Loucy (cell line): ENCODE data around the gene KIF26A.
"Not testable (repeated sequence)": the region's sequence is repeated elsewhere in the genome, so short reads cannot be mapped to it uniquely, and the experiment has no call there.

Experiments used
- H2AFZ ChIP-seq: fragments of 200-600 bp; sonication (generic); 2 replicates; pipeline ENCODE4 v1.6.0; 2016; ENCODE audit warnings: antibody characterized with exemption, mild to moderate bottlenecking, low read length, moderate library complexity
- H3F3A ChIP-seq: fragments of 200-600 bp; 2 replicates; pipeline ENCODE4 v1.6.0; 2016; ENCODE audit warnings: antibody characterized with exemption, low read depth, mild to moderate bottlenecking
- H3K27me3 ChIP-seq: fragments of 200-600 bp; sonication (generic); 2 replicates; pipeline ENCODE4 v1.6.1; 2014; ENCODE audit warnings: low read length, mild to moderate bottlenecking; ENCODE audit not compliant: insufficient read depth, poor library complexity, severe bottlenecking
- H3K36me3 ChIP-seq: fragments of 200-600 bp; sonication (generic); 2 replicates; pipeline ENCODE4 v1.6.1; 2016; ENCODE audit warnings: low read length; ENCODE audit not compliant: insufficient read depth
- H3K4me1 ChIP-seq: fragments of 200-600 bp; sonication (generic); 2 replicates; pipeline ENCODE4 v1.5.1; 2014; ENCODE audit warnings: low read length, mild to moderate bottlenecking; ENCODE audit not compliant: insufficient read depth, poor library complexity, severe bottlenecking
- H3K4me2 ChIP-seq: fragments of 200-600 bp; sonication (generic); 2 replicates; pipeline ENCODE4 v1.6.0; 2014; ENCODE audit warnings: antibody characterized with exemption, low read length, low read depth, mild to moderate bottlenecking; ENCODE audit not compliant: poor library complexity, severe bottlenecking
- H3K4me3 ChIP-seq: fragments of 200-600 bp; sonication (generic); 2 replicates; pipeline ENCODE4 v1.5.1; 2014; ENCODE audit warnings: low read length, mild to moderate bottlenecking, mixed read lengths; ENCODE audit not compliant: poor library complexity, severe bottlenecking
- H3K79me2 ChIP-seq: fragments of 200-600 bp; sonication (generic); 2 replicates; pipeline ENCODE4 v1.6.1; 2014; ENCODE audit warnings: low read length; ENCODE audit not compliant: insufficient read depth
- H3K9ac ChIP-seq: fragments of 200-600 bp; sonication (generic); 2 replicates; pipeline ENCODE4 v1.6.0; 2014; ENCODE audit warnings: mild to moderate bottlenecking, low read depth, low read length, moderate library complexity; ENCODE audit not compliant: poor library complexity, severe bottlenecking
- H3K9me2 ChIP-seq: fragments of 200-600 bp; sonication (generic); replicated peaks from 2 replicates; pipeline ENCODE4 v1.6.1; 2016; ENCODE audit warnings: low read depth, low read length, mixed read lengths
- H3K9me3 ChIP-seq: fragments of 200-600 bp; sonication (generic); 2 replicates; pipeline ENCODE4 v1.6.1; 2014; ENCODE audit warnings: mild to moderate bottlenecking, antibody characterized with exemption, low read length, low read depth; ENCODE audit not compliant: insufficient read depth
- H4K20me1 ChIP-seq: fragments of 200-600 bp; sonication (generic); 2 replicates; pipeline ENCODE4 v1.6.0; 2014; ENCODE audit warnings: antibody characterized with exemption, low read length, mild to moderate bottlenecking; ENCODE audit not compliant: insufficient read depth, poor library complexity, severe bottlenecking
- CTCF ChIP-seq: fragments of 200-600 bp; sonication (generic); conservative IDR thresholded peaks from 2 replicates; pipeline ENCODE4 v1.5.1; 2014; ENCODE audit warnings: mild to moderate bottlenecking, antibody characterized with exemption, low read length
- EZH2phosphoT487 ChIP-seq: fragments of 200-600 bp; IDR thresholded peaks from 2 replicates; pipeline ENCODE4 v1.6.1; 2018; ENCODE audit warnings: antibody characterized with exemption, mild to moderate bottlenecking, moderate library complexity, borderline replicate concordance

Gene KIF26A

GRCh38 chr14:104152246-104152575 is 13.8 kb downstream of the KIF26A start:
- Histone ChIP-seq H3K4me3 (no peak overlapping the region), H3K4me2 (no peak overlapping the region), H3K9ac (no peak overlapping the region), H3K9me3 (no peaks in the 10 kb centered on the region), H3K27me3 (no peaks in the 10 kb centered on the region), H3K79me2 (no peaks in the 10 kb centered on the region), H2AFZ (no peak overlapping the region), H3F3A (no peaks in the 10 kb centered on the region), H3K36me3 (no peaks in the 10 kb centered on the region), H3K9me2 (no peaks in the 10 kb centered on the region), H4K20me1 (no peaks in the 10 kb centered on the region), H3K4me1 (no peaks in the 10 kb centered on the region)
- no peak for TF ChIP-seq CTCF
- no peak for TF ChIP-seq EZH2phosphoT487

DNA sequence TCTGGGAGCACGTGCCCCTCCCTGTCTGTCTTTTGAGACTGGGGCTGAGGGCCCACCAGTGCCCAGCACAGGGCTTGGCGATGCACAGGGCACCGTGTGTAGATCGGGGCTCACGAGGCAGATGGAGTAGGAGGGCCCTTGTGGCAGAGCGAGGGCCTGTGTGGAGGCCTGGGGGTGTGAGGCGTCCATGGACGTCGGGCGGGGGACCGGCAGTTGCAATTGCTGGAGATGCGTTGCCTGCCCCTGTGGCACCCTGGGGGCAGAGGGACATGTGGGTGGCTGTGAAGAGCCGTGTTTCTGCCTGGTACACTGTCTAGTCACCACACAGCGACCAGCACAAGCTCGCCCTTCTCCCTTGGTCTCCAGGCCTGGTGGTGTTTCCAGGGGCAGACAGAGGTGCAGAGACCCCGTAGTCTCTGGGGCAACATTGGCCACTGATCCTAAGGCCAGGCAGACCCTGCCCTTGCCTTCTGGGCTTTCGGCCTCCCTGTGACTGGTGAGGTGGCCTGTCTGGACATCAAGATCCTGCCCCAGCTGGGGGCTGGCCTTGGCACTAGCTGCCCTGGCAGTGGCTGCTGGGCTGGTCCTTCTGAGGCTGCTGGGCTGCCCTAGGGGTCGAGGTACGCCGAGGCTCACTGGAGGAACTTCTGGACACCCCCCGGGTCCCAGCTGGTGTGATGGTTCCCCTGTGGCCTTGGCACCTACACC is 14.5 kb downstream of the KIF26A start:
- H4K20me1 ChIP-seq, result no peaks in the 10 kb centered on the region
- H3K79me2 ChIP-seq, result no peaks in the 10 kb centered on the region
- H3K9ac ChIP-seq, result no peak overlapping the region
- H3K9me2 ChIP-seq, result no peaks in the 10 kb centered on the region
- no peak overlapping the region for H3K4me2 ChIP-seq
- H3K4me3 ChIP-seq, result no peak overlapping the region
- no peaks in the 10 kb centered on the region for H3F3A ChIP-seq
- H3K36me3 ChIP-seq, result no peaks in the 10 kb centered on the region
- no peak overlapping the region for H2AFZ ChIP-seq
- H3K4me1 ChIP-seq, result no peaks in the 10 kb centered on the region
- TF ChIP-seq CTCF (no peak), EZH2phosphoT487 (no peak)
- no peaks in the 10 kb centered on the region for H3K27me3 ChIP-seq
- H3K9me3 ChIP-seq, result no peaks in the 10 kb centered on the region

DNA sequence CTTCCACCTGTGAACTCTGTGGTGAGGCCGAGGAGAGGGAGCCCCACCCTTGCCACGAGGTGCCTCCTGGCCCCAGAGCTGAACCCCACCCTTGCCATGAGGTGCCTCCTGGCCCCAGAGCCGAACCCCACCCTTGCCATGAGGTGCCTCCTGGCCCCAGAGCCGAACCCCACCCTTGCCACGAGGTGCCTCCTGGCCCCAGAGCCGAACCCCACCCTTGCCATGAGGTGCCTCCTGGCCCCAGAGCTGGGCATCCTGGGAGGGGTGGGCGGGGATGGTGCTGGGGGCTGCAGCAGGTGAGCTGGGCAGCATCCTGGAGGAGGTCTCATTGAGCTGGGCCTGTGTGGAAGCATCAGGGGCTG is 15.0 kb downstream of the KIF26A start:
- not testable (repeated sequence) for H3K4me2 ChIP-seq, H3K9ac ChIP-seq, H3K79me2 ChIP-seq, H3K9me3 ChIP-seq, H4K20me1 ChIP-seq, H3K4me1 ChIP-seq, H3F3A ChIP-seq, H2AFZ ChIP-seq, H3K9me2 ChIP-seq, H3K27me3 ChIP-seq, H3K36me3 ChIP-seq, H3K4me3 ChIP-seq

DNA sequence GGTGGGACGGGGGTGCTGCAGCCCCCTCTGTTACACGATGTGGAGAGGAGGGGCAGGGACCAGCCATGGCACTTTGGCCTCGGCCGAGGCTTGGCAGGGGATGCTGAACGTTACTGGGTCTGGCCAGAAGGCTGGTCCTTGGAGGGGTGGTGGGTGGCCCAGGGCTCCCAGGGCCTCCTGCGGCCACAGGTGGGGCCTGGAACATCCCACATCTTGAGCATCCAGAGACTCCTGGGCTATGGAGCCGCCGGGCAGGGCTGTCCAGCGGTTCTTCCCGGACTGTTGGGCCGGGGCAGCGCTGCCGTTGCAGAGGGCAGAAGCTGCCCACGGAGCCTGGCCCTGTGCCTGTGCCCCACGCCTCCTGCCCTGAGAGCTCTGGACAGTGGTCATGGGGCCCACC is 15.9 kb downstream of the KIF26A start:
- no peak overlapping the region for H3K4me2 ChIP-seq
- no peak overlapping the region for H3K9ac ChIP-seq
- no peaks in the 10 kb centered on the region for H3K4me1 ChIP-seq
- H3K79me2 ChIP-seq, result no peaks in the 10 kb centered on the region
- H3K9me2 ChIP-seq, result no peaks in the 10 kb centered on the region
- H4K20me1 ChIP-seq, result no peaks in the 10 kb centered on the region
- H3K9me3 ChIP-seq, result no peaks in the 10 kb centered on the region
- no peak overlapping the region for H2AFZ ChIP-seq
- no peaks in the 10 kb centered on the region for H3F3A ChIP-seq
- no peaks in the 10 kb centered on the region for H3K27me3 ChIP-seq
- H3K4me3 ChIP-seq, result no peak overlapping the region
- no peaks in the 10 kb centered on the region for H3K36me3 ChIP-seq
- TF ChIP-seq EZH2phosphoT487 (no peak), CTCF (no peak)
